GM18511 (cell line): ENCODE measurements around the gene ZNF469.
"Not testable (repeated sequence)": the region's sequence is repeated elsewhere in the genome, so short reads cannot be mapped to it uniquely, and the experiment has no call there.

Experiments used
- ATAC-seq: cut with Tn5 transposase; IDR thresholded peaks from one replicate; pipeline ENCODE4 v1.9.1; 2021; ENCODE audit warnings: mild to moderate bottlenecking, moderate library complexity; ENCODE audit not compliant: unreplicated experiment

ZNF469 gene

DNA sequence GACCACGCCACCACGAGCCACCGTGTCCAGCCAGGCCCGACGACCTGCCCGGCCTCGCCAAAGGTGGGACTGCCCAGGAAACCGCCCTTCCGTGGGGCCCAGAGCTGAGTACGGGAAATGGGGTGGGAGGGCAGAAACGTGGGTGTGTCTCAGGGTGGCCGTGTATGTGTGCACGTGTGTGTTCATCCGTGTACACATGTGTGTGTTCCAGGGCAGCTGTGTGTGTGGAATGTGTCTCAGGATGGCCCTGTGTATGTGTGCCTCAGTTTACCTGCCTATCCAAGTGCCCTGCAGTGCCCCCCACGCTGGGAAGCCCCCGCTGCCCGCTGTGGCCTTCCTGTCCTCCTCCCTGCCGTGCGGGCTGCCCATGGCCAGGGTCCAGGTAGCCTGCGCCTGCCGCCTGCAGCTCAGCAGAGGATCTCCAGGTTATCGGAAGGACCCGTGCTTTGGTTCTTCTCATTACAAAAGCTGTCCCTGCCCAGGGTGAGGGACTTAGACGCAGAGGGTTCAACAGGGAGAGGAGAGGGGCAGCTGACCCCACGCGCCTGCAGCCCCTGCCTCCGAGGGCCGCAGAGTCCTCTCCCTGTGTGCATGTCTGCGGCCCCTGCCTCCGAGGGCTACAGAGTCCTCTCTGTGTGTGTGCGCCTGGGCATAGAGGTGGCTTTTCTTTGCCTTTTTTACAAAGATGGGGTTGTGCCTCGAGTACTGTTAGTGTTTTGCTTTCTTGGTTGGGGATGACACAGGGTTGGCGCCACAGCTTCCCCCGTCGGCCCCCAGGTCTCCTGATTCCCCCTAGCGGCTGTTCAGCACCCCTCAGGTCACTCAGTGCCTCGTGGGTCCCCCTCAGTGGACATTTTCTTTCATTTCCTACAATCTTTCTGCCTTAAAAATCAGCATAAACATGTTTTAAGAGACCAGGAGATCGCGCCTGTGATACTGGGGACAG is 23.6 kb downstream of the ZNF469 start:
- no peak for ATAC-seq

DNA sequence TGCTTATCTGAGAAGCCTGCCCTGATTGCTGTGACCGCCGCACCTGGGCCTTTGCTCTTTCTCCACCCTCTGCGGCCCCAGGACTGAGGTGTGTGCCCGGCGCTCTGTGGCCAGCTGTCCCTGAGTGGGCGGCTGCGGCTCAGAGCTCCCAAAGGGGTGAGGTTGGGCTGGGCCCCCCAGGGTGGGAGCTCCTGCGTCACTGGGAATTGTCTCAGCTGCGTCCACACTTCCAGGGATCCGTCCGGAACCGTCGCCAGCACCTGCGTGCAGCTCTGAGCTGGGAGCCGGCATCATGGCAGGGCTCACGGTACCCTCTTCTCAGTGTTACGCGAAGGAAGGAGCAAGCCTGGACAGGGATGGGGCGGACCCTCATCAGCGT is 24.3 kb downstream of the ZNF469 start:
- ATAC-seq, result no peak

DNA sequence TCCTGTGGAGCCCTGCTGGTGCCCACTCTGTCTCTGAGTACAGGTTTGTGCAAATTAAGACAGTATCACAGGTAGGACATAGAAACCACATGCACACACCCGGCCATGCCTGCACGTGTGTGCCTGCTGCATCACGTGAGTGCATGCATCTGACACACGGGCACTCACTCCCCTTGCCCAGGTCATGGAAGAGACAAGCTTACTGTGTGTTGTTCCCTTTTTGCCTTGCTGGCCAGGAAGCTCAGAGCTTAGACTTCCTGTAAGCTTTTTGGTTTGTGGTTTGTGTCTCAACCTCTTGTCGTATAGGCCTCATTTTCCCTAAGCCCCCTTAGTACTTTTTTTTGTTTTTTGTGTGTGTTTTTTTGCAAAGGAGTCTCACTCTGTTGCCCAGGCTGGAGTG is 25.0 kb downstream of the ZNF469 start:
- ATAC-seq, result no peak

DNA sequence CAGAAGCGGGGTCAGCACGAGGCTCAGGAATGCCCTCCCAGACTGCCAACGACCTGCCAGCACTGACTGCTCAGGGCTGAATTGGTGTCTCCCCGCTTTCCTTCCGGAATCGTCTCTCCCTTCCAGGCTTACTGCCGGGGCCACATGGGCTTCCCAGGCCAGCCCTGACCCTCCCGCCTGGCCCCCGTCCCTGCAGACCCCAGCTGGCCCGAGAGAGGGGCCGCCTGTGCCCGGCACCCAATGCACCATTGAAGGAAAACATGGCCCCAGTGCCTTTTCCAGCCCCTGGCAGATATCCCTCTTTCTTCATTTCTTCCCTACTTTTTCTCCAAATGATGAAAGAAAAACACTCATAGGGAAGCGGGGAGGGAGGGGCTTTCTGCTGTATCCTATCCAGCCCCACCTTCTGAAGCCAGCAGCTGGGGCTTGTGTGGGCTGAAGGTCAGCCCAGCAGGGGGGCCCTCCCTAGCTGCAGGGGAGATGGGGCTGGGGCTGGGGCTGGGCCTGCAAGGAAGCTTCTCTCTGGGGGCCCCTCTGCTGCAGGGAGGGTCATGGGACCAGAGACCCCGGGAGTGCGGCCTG is 25.9 kb downstream of the ZNF469 start:
- ATAC-seq, result no peak

DNA sequence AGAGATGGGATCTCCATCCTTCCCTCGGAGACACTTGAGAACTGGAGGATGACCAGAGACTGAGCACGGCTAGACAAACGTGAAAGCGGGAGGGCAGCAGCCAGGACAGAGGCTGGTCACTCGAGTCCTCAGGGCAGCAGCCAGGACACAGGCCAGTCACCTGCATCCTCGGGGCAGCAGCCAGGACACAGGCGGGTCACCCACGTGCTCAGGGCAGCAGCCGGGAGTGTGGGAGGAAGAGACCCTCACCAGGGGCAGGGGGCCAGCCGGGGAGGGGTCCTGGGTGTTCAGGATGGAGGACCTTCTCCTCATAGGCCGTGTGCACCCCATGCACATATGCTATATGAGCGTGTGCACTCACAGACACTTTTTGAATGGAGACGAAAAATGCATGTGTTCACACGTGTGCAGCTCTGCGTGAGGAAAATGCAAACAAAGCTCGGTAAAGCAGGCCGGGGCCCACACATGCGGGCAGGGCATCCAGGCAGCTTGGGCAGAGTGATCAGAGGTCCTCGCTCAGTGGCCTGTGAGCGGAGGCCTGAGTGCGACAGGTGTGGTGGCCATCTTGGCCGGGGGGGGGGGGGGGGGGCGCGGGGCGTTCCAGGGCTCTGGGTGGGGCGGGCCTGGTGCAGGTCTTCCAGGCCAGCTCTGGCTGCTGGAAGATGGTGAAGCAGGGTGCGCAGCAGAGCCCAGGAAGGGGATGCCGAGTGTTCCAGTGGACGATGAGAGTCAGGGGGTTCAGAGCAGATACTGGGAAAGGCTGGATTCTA is 26.7 kb downstream of the ZNF469 start:
- no peak for ATAC-seq

DNA sequence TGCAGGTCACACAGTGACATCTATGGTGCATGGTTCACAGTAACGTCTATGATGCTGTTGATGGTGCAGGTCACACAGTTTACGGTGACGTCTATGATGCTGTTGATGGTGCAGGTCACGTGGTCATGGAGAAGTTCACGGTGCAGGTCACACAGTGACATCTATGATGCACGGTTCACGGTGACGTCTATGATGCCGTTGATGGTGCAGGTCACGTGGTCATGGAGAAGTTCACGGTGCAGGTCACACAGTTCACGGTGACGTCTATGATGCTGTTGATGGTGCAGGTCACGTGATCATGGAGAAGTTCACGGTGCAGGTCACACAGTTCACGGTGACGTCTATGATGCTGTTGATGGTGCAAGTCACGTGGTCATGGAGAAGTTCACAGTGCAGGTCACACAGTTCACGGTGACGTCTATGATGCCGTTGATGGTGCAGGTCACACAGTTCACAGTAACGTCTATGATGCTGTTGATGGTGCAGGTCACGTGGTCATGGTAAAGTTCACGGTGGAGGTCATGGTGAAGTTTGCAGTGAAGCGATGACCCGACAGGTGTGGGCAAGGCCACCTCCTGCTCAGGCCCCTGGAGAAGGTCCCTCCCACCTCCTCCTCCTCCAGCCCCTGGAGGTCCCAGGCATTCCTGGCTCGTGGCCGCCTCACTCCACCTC is 27.7 kb downstream of the ZNF469 start:
- ATAC-seq, result not testable (repeated sequence)

DNA sequence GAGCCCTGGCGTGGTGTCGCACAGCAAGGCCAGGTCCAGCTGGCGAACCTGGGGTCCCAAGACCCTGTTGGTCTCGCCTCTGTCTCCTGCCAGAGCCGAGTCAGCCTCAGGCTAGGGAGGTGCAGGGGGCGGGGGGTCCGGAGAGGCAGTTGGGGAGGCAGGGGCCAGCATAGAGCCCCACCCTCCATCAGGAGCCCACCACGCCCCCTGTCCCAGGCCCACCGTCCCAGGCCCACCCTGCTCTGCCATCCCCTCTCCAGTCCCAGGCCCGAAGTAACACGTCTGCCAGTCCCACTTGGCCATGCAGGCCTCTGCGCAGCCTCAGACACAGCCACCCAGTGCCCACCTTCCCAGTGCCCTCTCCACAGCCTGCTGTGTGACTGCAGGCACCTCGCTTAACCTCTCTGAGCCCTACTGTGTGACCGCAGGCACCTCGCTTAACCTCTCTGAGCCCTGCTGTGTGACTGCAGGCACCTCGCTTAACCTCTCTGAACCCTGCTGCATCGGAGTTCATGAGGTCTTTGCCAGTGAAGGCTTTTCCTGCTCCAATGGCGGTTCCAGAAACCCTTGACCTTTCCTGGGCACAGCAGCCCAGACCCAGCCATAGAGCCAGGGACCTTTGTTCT is 29.3 kb downstream of the ZNF469 start:
- ATAC-seq, result no peak

DNA sequence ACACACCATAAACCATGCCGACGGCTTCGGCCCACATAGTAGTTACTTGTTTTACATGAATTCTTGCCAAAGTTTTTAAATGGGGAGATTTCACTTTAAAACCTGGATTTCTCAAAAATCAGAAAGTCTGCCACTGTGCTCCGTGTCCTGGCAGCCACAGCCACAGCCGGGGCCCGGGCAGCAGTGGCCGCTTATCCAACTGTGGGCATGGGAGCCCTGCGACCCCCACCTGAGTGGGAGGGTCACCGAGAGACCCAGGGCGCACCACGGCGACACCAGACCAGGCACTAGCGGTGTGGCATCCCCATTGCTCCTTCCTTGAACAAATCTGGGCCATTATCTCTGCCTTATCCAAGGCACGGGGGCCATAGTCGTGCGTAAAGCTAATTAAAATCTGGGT is 30.0 kb downstream of the ZNF469 start:
- no peak for ATAC-seq

DNA sequence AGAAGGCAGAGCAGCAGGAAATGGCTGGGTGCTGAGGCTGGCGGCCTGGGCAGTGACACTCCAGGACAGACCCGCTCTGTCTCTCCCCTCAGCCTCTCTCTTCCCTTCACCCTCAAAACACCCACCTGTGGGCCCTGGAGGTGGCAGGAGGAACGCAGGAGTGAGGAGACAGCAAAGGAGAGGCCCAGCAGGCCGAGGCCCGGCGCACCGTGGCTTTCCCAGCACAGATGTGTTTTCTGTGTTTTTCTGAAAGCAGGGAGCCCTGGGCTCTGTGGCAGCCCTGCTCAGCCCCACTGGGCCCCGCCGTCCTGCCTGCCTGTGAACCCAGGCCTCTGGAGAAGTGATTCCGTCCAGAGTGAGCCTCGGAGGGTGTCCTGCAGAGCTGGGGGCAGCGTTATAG is 30.5 kb downstream of the ZNF469 start:
- no peak for ATAC-seq

DNA sequence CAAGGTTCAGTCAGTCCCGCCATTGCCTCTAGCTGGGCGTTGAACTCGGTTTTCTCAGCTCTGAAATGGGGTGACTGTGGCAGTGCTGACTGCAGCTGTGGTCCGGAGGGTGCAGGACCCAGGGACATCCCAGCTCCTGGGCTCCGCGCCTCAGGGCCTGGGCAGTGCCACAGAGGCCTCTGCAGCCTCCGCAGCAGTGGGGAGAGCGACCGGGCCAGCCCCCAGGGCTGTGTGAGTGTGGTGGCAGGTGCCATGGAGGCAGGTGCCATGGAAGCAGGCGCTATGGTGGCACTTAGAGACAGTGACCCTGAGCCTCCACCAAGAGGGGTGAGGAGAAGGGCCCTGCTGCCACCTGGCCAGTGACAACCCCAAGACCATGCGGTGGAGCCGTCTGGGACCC is 30.9 kb downstream of the ZNF469 start:
- ATAC-seq, result no peak

DNA sequence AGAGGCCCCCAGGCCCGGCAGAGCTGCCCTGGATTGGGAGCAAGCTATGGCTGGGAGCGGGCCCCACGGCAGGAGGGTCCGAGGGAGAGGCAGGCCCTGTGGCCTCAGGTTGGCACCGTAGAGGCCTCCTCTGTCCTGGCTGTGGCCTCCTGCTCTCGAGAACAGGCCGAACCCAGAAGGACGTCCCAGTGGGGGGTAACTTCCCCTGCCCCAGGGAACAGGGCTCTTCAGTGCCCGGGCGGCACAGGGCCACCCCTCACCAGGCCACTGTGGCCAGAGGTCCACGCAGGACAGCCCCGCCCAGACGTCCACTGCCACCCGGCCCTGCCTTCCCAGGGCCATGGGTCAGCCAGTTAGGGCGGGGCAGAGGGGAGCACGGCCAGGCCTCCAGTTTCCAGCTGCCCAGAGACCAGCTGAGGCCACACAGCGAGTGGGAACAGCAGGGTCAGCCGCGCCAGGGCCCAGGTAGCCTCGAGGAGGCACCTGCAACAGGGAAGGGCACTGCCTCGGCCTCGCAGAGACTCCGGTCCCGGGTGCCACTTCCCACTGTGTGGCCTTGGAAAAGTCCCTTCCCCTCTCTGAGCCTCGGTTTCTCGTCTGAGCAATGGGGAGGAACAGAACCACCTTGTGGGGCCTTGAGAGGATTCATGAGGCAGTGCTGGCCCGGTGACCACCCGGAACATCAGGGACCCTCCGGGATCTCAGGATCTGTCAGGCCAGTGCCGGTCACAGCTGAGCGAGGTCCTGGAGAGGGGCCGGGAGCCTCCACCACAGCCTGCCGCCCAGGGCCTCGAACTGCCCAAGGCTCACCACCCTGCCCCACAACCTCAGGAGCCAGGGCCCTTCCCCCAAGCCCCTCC is 32.0 kb downstream of the ZNF469 start:
- no peak for ATAC-seq

DNA sequence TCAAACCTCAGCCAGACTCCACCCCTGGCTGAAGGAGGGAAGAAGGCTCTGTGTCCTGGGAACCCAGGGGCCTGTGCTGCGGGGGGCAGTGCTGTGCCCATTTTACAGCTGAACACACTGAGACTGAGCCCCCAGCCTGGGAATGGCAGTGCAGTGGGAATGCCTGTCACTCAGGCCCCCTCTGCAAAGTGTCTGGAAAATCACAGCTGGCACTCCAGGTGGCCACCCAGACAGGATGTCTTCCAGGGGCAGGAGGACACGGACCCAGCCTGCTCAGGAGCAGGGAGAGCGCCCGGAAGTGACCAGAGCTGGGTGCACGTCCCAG is 32.6 kb downstream of the ZNF469 start:
- ATAC-seq, result no peak

DNA sequence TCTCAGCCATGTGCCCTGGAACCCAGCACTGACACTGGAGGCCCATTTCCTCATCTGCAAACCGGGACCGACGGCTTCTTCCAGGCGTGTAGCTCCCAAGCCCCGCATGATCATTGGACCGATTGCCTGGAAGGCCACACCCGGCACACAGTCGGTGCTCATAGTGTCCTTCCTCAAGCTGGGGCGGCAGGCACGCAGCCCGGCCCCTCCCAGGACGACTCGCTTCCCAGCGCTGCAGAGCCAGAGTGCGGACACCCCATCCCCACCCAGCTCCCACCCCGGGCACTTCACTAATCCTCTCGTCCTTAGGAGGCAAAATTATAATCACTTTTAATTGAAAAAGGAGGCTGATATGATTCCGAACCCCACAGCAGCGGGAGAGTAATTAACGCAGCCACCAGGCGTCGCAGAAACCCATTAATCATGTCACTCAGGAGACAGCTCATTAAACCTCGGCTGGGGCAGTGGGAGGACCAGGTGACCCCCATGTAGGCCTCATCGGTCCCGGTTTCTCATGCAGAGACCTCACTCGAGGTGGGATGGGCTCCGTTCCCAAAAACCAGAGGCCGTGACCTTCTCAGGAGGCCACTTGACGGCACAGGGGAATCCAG is 33.1 kb downstream of the ZNF469 start:
- ATAC-seq, result no peak

DNA sequence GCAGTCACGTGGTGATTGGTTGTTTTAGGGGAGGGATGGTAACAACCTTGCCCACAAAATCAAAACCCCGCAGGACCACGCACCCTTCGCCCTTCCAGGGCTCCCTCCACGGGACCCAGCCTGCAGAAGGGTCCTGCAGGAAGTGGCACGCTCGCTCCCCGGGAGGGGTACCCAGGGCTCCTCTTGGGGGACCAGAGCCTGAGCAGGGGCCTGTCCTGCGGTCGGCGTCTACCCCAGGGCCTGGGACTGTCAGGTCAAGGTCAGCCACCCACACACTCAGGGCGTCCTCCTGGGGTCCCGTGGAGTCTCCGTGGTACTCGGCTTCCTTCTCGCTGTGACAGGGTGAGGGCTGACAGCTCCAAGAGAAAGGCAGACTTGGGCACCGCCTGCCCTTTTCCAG is 33.9 kb downstream of the ZNF469 start:
- ATAC-seq, result no peak

DNA sequence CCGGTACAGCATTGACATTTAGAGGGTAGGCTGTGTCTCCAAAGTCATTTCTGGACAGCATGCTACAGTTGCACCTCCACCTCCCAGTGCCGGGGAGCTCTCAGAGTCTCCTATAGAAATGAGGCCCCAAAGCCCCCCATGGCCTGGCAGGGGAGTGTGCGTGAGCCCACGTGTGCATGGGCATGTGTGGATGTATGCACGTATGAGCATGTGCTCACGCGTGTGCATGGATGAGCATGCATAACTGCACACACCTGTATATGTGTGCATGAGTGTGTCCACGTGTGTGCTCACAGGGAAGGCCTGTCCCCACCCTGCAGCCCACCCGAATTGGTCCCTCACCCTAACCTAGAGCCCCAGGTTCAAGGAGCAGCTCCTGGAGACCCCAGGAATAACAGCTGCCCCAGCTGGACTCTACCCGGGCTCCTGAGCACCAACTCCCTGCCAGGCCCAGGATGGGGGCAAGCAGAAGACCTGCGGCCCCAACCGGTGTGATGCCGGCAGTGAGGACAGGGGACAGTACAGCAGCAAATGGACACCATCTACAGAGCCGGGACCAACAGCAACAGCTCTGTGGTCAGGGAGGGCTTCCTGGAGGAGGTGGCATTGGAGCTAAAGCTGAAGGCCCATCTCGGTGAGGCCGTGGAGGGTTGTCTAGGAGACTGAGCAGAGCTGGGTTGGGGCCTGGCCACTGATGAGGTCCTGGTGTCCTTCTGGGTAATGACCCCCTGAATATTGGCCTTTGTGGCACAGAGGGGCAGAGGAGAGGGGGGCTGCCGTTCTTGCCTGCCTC is 35.1 kb downstream of the ZNF469 start:
- ATAC-seq, result no peak

DNA sequence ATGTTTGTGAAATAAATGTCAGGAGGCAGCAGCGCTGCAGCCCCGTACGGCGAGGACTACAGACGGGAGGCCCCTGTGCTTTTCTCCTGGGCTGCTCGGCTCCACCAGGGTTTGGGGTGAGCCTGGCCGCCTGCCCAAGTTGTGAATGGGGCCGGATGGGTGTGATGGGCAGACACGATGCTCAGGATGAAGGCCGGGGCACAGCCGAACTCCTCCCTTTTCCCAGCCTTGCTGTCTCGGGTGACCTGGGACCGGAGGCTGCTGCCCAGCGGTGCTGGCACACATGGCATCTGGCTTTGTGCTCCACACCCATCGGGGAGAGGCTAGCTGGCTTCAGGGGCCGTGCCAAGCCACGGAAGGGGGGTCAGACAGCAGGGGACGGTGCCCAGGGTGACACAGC is 36.1 kb downstream of the ZNF469 start:
- ATAC-seq, result no peak

DNA sequence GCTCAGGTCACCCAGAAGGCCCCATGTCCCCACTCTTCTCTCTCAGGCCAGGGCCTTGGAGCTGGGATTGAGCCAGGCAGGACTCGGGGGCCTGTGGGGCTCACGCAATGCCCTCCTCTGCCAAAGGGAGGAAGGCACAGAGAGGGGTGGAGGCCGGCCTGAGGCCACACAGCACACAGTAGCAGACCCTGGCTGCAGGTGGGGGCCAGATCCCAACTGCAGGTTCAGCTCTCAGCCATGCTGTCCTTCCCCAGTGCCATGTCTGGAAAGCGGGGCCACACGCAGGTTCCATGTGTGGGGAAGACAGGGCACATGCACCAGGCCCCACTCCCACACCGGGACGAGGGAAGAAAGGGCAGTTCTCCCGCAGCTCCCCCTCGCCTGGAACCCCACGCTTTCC is 37.0 kb downstream of the ZNF469 start:
- ATAC-seq, result no peak

DNA sequence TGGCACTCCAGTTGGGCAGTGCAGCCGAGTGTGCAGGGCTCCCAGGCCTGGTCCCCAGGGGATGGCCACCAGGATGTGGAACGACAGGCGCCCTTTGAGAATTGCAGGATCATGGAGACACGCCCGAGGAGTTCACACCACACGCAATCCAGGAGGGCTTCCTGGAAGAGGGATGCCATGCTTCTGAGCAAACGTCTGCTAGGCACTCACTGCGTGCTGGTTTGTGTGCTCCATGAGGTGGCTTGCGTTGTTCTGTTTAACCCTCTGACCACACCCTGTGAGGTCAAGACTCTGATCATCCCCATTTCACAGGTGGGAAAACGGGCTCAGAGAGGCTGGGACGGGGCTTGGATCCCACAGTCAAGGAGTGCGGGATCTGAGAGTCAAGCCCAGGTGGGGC is 37.7 kb downstream of the ZNF469 start:
- ATAC-seq, result no peak

DNA sequence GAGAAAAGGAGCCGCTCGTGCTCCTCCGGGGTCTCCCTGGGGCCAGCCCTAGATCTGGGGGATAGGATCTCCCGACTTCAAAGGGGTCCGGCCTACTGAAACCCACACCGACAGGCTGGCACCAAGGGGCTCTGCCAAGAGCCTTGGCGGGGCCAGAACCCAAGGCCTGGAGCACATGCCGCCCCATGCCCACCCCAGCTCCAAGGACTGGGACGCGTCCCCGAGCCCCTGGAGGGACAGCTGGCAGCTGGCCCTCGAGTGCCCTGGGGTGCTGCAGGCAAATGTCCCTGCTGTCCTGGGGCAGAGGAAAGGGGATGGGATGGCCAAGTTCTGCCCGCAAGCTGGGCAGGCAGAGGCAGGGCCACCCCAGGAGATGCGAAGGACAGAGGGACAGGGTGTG is 38.5 kb downstream of the ZNF469 start:
- ATAC-seq, result no peak
